Measurements from ENCODE around the gene ISG20L2.

The ISG20L2 gene

GRCh38 chr1:156689953-156690674, 38.5 kb downstream of the ISG20L2 start:
- DNase-seq (ENCODE audit: low read depth in 2 of 2): no peak

GRCh38 chr1:156689035-156689952, 39.3 kb downstream of the ISG20L2 start:
- DNase-seq (ENCODE audit: low read depth in 2 of 2): peak; percentile 47 to 57

GRCh38 chr1:156684227-156684782, 44.3 kb downstream of the ISG20L2 start:
- no peak for DNase-seq (ENCODE audit: low read depth in 2 of 2)

- DNase-seq (ENCODE audit: low read depth in 2 of 2): no peak
Observed at GRCh38 chr1:156682166-156682890, 46.2 kb downstream of the ISG20L2 start.

- DNase-seq (ENCODE audit: low read depth in 2 of 2): no peak
Observed at GRCh38 chr1:156681196-156681960, 47.2 kb downstream of the ISG20L2 start.

GRCh38 chr1:156680056-156680455, 48.5 kb downstream of the ISG20L2 start:
- DNase-seq (ENCODE audit: low read depth in 2 of 2): no peak

GRCh38 chr1:156677616-156678596, 50.7 kb downstream of the ISG20L2 start:
- DNase-seq (ENCODE audit: low read depth in 2 of 2): no peak

- DNase-seq (ENCODE audit: low read depth in 2 of 2): no peak
Observed at GRCh38 chr1:156676820-156677615, 51.5 kb downstream of the ISG20L2 start, which contains the start of gene NES. TSS of gene NES (minus strand) at chr1:156677407. CDS start at chr1:156677264, 143 bp downstream.

GRCh38 chr1:156676114-156676819, 52.3 kb downstream of the ISG20L2 start:
- no peak for DNase-seq (ENCODE audit: low read depth in 2 of 2)

GRCh38 chr1:156675210-156676113, 53.1 kb downstream of the ISG20L2 start:
- DNase-seq (ENCODE audit: low read depth in 2 of 2): no peak

GRCh38 chr1:156673387-156674121, 55.0 kb downstream of the ISG20L2 start:
- no peak for DNase-seq (ENCODE audit: low read depth in 2 of 2)

All from activated CD8-positive, alpha-beta memory T cell treated with anti-CD3 and anti-CD28 coated beads for 4 hours (primary cell).